K562 (cell line): ENCODE results near the gene FRAT1.

Experiments used
- CC2D1A ChIP-seq: fragments of 450-650 bp; IDR thresholded peaks from 2 replicates; pipeline ENCODE4 v1.6.1; 2017; ENCODE audit warnings: mild to moderate bottlenecking
- EP300 ChIP-seq: IDR thresholded peaks from 2 replicates; pipeline ENCODE4 v1.6.1; 2012; ENCODE audit warnings: low read length, improper control_type of control experiment
- EZH2 ChIP-seq: IDR thresholded peaks from 2 replicates; pipeline ENCODE4 v1.6.1; 2012; ENCODE audit warnings: low read depth, mild to moderate bottlenecking, inconsistent platforms, low read length, borderline replicate concordance
- FOXM1 ChIP-seq, 2 experiments: fragments of 450-650 bp in 1 of 2; sonication (generic) in 1 of 2; formaldehyde crosslinking in 1 of 2; IDR thresholded peaks; 2 replicates each; pipeline versions ENCODE4 v1.6.1 to v1.9.0; 2017 to 2022; ENCODE audit warnings: low read depth in 2 of 2, mild to moderate bottlenecking in 2 of 2, missing genetic modification reagents in 1 of 2, moderate library complexity in 1 of 2
- HCFC1 ChIP-seq: IDR thresholded peaks from 2 replicates; pipeline ENCODE4 v1.6.1; 2012; ENCODE audit warnings: low read depth, low read length, improper control_type of control experiment
- LCOR ChIP-seq: sonication (generic); formaldehyde crosslinking; IDR thresholded peaks from 2 replicates; pipeline ENCODE4 v1.8.0; 2022; ENCODE audit warnings: mild to moderate bottlenecking, missing genetic modification reagents
- RAD21 ChIP-seq, 2 experiments: fragments of 250-450 bp in 1 of 2; fragments of 450-650 bp in 1 of 2; sonication (Bioruptor Pico) in 1 of 2; formaldehyde crosslinking in 1 of 2; IDR thresholded peaks in 1 of 2; conservative IDR thresholded peaks in 1 of 2; 2 replicates each; pipeline versions ENCODE4 v1.4.0 to v1.8.0; 2020 to 2022; ENCODE audit warnings: mild to moderate bottlenecking in 2 of 2, moderate library complexity in 1 of 2
- TF ChIP-seq, protein P1 (sequence below), 3 experiments: IDR thresholded peaks in 2 of 3; conservative IDR thresholded peaks in 1 of 3; 2 replicates each; pipeline ENCODE4 v1.5.1; 2011 to 2012; ENCODE audit warnings: low read length in 3 of 3, mild to moderate bottlenecking in 3 of 3, control low read depth in 2 of 3, improper control_type of control experiment in 1 of 3, inconsistent platforms in 1 of 3, low read depth in 1 of 3, mixed read lengths in 1 of 3, moderate library complexity in 1 of 3; ENCODE audit not compliant: insufficient read depth in 2 of 3
- TF ChIP-seq, protein P2 (sequence below): fragments of 250-450 bp; sonication (Bioruptor Pico); IDR thresholded peaks from 2 replicates; pipeline ENCODE4 v1.4.0; 2020; ENCODE audit warnings: mild to moderate bottlenecking, moderate library complexity

GRCh38 chr10:97358349-97358748 is 39.3 kb downstream of the FRAT1 start:
- TF ChIP-seq EP300 (no peak), HCFC1 (no peak), FOXM1 (IDR thresholded peaks at IDR 0.05; ENCODE audit: low read depth) (no peak), FOXM1 (CRISPR knock-in tag; IDR thresholded peaks at IDR 0.05; ENCODE audit: low read depth) (no peak), RAD21 (CRISPR knock-in tag; conservative IDR thresholded peaks at IDR 0.05 in 1 of 2, IDR thresholded peaks at IDR 0.05 in 1 of 2) (no peak), LCOR (CRISPR knock-in tag) (no peak), EZH2 (no peak), CC2D1A (no peak)
- TF ChIP-seq, protein P1, sequence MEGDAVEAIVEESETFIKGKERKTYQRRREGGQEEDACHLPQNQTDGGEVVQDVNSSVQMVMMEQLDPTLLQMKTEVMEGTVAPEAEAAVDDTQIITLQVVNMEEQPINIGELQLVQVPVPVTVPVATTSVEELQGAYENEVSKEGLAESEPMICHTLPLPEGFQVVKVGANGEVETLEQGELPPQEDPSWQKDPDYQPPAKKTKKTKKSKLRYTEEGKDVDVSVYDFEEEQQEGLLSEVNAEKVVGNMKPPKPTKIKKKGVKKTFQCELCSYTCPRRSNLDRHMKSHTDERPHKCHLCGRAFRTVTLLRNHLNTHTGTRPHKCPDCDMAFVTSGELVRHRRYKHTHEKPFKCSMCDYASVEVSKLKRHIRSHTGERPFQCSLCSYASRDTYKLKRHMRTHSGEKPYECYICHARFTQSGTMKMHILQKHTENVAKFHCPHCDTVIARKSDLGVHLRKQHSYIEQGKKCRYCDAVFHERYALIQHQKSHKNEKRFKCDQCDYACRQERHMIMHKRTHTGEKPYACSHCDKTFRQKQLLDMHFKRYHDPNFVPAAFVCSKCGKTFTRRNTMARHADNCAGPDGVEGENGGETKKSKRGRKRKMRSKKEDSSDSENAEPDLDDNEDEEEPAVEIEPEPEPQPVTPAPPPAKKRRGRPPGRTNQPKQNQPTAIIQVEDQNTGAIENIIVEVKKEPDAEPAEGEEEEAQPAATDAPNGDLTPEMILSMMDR (IDR thresholded peaks at IDR 0.05 in 2 of 3, conservative IDR thresholded peaks at IDR 0.05 in 1 of 3; ENCODE audit: insufficient read depth in 2 of 3, low read depth in 1 of 3, low read length in 3 of 3): no peak
- TF ChIP-seq, protein P2, sequence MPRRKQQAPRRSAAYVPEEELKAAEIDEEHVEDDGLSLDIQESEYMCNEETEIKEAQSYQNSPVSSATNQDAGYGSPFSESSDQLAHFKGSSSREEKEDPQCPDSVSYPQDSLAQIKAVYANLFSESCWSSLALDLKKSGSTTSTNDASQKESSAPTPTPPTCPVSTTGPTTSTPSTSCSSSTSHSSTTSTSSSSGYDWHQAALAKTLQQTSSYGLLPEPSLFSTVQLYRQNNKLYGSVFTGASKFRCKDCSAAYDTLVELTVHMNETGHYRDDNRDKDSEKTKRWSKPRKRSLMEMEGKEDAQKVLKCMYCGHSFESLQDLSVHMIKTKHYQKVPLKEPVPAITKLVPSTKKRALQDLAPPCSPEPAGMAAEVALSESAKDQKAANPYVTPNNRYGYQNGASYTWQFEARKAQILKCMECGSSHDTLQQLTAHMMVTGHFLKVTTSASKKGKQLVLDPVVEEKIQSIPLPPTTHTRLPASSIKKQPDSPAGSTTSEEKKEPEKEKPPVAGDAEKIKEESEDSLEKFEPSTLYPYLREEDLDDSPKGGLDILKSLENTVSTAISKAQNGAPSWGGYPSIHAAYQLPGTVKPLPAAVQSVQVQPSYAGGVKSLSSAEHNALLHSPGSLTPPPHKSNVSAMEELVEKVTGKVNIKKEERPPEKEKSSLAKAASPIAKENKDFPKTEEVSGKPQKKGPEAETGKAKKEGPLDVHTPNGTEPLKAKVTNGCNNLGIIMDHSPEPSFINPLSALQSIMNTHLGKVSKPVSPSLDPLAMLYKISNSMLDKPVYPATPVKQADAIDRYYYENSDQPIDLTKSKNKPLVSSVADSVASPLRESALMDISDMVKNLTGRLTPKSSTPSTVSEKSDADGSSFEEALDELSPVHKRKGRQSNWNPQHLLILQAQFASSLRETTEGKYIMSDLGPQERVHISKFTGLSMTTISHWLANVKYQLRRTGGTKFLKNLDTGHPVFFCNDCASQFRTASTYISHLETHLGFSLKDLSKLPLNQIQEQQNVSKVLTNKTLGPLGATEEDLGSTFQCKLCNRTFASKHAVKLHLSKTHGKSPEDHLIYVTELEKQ (CRISPR knock-in tag): no peak
